Testis (tissue), 3 donors: ENCODE measurements around the gene SPAG9. TPM values are rescaled to one million over a fixed set of nuclear protein-coding genes. Genes with fewer than 3 reads are reported as not detected.
"Not testable (repeated sequence)": the region's sequence is repeated elsewhere in the genome, so short reads cannot be mapped to it uniquely, and the experiment has no call there.

Source experiments
- DNase-seq: peaks from one replicate; pipeline ENCODE4 v3.0.0-alpha.2; 2019
- H3K27ac ChIP-seq, 2 donors: fragments of 200-600 bp; sonication (generic); one replicate each; pipeline ENCODE4 v1.5.1; 2019
- H3K27me3 ChIP-seq: fragments of 200-600 bp; sonication (generic); one replicate; pipeline ENCODE4 v1.5.1; 2019
- H3K36me3 ChIP-seq: fragments of 200-600 bp; sonication (generic); one replicate; pipeline ENCODE4 v1.5.1; 2017; ENCODE audit warnings: low read depth; ENCODE audit errors: missing control alignments
- H3K4me1 ChIP-seq: fragments of 200-600 bp; sonication (generic); one replicate; pipeline ENCODE4 v1.5.1; 2019
- H3K4me3 ChIP-seq, 2 donors: fragments of 200-600 bp; sonication (generic); one replicate each; pipeline ENCODE4 v1.5.1; 2017 to 2019
- H3K9me3 ChIP-seq: fragments of 200-600 bp; sonication (generic); one replicate; pipeline ENCODE4 v1.5.1; 2017
- CTCF ChIP-seq, 3 experiments: fragments of 450-650 bp in 2 of 3; fragments of 200-600 bp in 1 of 3; sonication (generic) in 1 of 3; IDR thresholded peaks; one replicate each; pipeline ENCODE4 v1.5.1; 2016 to 2019; ENCODE audit warnings: antibody characterized with exemption in 3 of 3, mild to moderate bottlenecking in 2 of 3, moderate library complexity in 1 of 3
- POLR2A ChIP-seq: fragments of 450-650 bp; IDR thresholded peaks from one replicate; pipeline ENCODE4 v1.6.1; 2017; ENCODE audit warnings: antibody characterized with exemption, mild to moderate bottlenecking, moderate library complexity
- WGBS, 2 donors: methylation state at CpG; one replicate each; pipeline ENCODE4 v1.1.5; 2018; 5-methylcytosine and 5-hydroxymethylcytosine counted together
- intact Hi-C: fragments of 100-400 bp; cut with DNase I; formaldehyde crosslinking; loops from one replicate; pipeline ENCODE4 v1.15.1; 2023; ENCODE audit warnings: low total_unique reads
- polyA plus RNA-seq: library from polyadenylated mRNA; stranded (reverse); fragments of 350-450 nt; fragmentation: Illumina TruSeq; extraction: RNeasy Lipid Tissue Mini Kit (QIAGEN cat#74804); gene quantifications from one replicate; pipeline ENCODE4 v1.2.3, GENCODE V29; 2014; ENCODE audit warnings: low read depth, low replicate concordance; ENCODE audit not compliant: insufficient read depth
- total RNA-seq, 2 donors: library from RNA; depleted of rRNA; stranded (reverse); fragments of >200 nt; gene quantifications; one replicate each; pipeline ENCODE4 v1.2.3, GENCODE V29; 2016

Gene SPAG9
- total and polyA plus RNA-seq, 3 donors from 2014 or later = 157 to 165 (median 159) TPM

- peak overlapping the region; percentile 25 to 29 for H3K4me3 ChIP-seq
Observed at GRCh38 chr17:50944054-50944901, 176.4 kb downstream of the SPAG9 start.

GRCh38 chr17:50943575-50943933 is 177.1 kb downstream of the SPAG9 start:
- H3K27ac ChIP-seq = no peak overlapping the region
- H3K27me3 ChIP-seq = no peaks in the 10 kb centered on the region
- peaks cover 19% of the 10 kb centered on the region for H3K4me1 ChIP-seq
- intact Hi-C loops = no loop called here
- 47 to 59% methylated on average over 8 of the region's 8 CpGs for WGBS, 2 donors
- no peaks in the 10 kb centered on the region for H3K36me3 ChIP-seq
- TF ChIP-seq CTCF (IDR thresholded peaks at IDR 0.05) (no peak), POLR2A (no peak)
- no peak overlapping the region for H3K4me3 ChIP-seq
- H3K9me3 ChIP-seq = no peaks in the 10 kb centered on the region
- DNase-seq = peak; percentile 33

More at GRCh38 chr17:50944054-50944901, 176.4 kb downstream of the SPAG9 start:
- DNase-seq = peak; percentile 88
- Histone ChIP-seq H3K9me3 (no peaks in the 10 kb centered on the region), H3K27me3 (no peaks in the 10 kb centered on the region), H3K4me1 (peaks cover 20% of the 10 kb centered on the region), H3K36me3 (no peaks in the 10 kb centered on the region), H3K27ac (peak overlapping the region in 1 of 2 donors; percentile 46)
- 12 to 55% methylated on average over 1 to 44 of the region's 61 CpGs for WGBS, 2 donors
- intact Hi-C loops = no loop called here
- TF ChIP-seq CTCF (IDR thresholded peaks at IDR 0.05) (no peak), POLR2A (no peak)

GRCh38 chr17:50941676-50942048 is 179.0 kb downstream of the SPAG9 start:
- WGBS, 2 donors = 94 to 95% methylated on average over 4 of the region's 4 CpGs
- peaks cover 19% of the 10 kb centered on the region for H3K4me1 ChIP-seq
- H3K9me3 ChIP-seq, H3K27me3 ChIP-seq, H3K27ac ChIP-seq, H3K36me3 ChIP-seq, DNase-seq, intact Hi-C loops, H3K4me3 ChIP-seq: not testable (repeated sequence)

GRCh38 chr17:50939795-50940684 is 180.6 kb downstream of the SPAG9 start:
- H3K4me3 ChIP-seq = no peak overlapping the region
- H3K27ac ChIP-seq = no peak overlapping the region
- no peaks in the 10 kb centered on the region for H3K36me3 ChIP-seq
- TF ChIP-seq POLR2A = no peak
- intact Hi-C loops = no loop called here
- H3K27me3 ChIP-seq = no peaks in the 10 kb centered on the region
- WGBS, 2 donors = 82 to 86% methylated on average over 14 to 16 of the region's 16 CpGs
- DNase-seq = no peak
- H3K9me3 ChIP-seq = no peaks in the 10 kb centered on the region
- peaks cover 17% of the 10 kb centered on the region for H3K4me1 ChIP-seq

- peaks cover 12% of the 10 kb centered on the region for H3K4me1 ChIP-seq
- no peaks in the 10 kb centered on the region for H3K36me3 ChIP-seq
- H3K27ac ChIP-seq = no peak overlapping the region
- no peak for TF ChIP-seq POLR2A
- TF ChIP-seq CTCF (IDR thresholded peaks at IDR 0.05) = no peak
- H3K4me3 ChIP-seq = no peak overlapping the region
- DNase-seq = no peak
- intact Hi-C loops = no loop called here
- H3K27me3 ChIP-seq = no peaks in the 10 kb centered on the region
- 96 to 100% methylated on average over 1 to 4 of the region's 4 CpGs for WGBS, 2 donors
- no peaks in the 10 kb centered on the region for H3K9me3 ChIP-seq
Observed at GRCh38 chr17:50939542-50939794, 181.2 kb downstream of the SPAG9 start.
